ENCODE results near the gene RGS19.

The RGS19 gene

DNA sequence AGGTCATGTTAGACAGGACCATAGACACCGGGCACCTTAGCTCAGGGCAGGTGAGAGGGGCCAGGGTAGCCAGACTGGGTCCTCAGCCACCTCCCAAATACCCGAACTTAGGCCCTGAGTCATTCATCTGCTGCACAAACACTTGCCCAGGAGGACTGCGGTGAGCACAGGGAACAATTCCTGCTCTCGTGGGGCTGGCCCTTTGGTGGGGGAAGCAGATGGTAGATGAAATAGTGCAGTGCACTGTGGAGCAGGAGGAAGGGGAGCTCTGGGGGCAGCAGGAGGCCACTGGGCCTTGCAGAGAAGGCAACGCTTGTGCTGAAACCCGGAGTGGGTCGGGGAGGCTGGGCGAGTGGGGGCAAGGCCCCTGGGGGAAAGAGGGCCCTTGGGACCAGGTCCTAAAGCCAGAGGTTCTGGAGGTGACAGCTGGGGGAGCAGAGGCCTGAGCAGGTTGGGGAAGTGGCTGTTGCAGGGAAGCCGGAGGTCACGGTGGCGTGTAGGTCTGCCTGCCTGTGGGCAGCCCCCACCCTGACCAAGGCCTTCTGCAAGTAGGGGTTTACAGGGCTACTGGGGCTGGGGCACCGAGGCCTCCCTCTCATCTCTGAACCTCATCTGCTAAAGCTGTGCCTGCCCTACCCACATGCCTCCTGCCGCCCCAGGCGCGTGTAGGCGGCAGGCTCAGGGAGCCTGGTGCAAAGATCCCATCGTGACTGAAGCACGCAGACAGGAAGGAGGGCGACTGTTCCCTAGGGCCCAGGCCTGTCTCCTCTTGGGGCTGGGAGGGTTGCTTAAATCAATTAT lies 32.7 kb upstream of the RGS19 start:
- TF ChIP-seq, protein P1, sequence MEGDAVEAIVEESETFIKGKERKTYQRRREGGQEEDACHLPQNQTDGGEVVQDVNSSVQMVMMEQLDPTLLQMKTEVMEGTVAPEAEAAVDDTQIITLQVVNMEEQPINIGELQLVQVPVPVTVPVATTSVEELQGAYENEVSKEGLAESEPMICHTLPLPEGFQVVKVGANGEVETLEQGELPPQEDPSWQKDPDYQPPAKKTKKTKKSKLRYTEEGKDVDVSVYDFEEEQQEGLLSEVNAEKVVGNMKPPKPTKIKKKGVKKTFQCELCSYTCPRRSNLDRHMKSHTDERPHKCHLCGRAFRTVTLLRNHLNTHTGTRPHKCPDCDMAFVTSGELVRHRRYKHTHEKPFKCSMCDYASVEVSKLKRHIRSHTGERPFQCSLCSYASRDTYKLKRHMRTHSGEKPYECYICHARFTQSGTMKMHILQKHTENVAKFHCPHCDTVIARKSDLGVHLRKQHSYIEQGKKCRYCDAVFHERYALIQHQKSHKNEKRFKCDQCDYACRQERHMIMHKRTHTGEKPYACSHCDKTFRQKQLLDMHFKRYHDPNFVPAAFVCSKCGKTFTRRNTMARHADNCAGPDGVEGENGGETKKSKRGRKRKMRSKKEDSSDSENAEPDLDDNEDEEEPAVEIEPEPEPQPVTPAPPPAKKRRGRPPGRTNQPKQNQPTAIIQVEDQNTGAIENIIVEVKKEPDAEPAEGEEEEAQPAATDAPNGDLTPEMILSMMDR (IDR thresholded peaks at IDR 0.05; ENCODE audit: control insufficient read depth, insufficient read depth, low read depth, low read length, missing control alignments): no peak
- DNase-seq (ENCODE audit: low read depth): no peak
- H3K4me3 ChIP-seq (ENCODE audit: control insufficient read depth, low read depth, low read length): no peak overlapping the region

DNA sequence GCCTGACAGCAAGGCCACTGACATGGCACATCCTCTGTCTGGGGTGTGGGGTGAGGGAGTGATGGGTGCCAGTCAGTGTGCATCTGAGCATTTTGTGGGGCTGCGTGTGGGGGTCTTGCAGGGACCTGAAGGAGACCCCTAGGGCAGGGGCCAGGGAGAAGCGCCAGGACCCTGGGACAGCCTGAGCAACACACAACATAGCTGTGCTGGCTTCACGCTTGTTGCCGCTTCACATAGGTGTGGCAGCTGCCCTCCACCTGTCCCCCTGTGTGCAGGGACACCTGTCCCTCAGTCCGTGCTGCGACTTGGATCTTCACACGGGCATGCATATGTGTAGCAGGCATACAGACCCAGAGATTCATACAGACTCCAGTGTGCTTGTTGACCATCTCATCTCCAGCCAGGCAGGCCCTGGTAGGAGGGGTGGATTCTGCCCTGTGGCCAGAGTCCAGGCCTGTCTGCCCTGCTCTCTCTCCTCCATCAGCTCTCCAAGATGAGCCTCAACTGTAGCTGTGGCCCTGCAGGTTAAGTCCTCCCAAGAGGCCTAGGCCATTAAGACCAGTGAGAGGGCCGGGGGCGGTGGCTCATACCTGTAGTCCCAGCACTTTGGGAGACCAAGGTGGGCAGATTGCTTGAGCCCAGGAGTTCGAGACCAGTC lies 31.2 kb upstream of the RGS19 start:
- TF ChIP-seq, protein P1 (IDR thresholded peaks at IDR 0.05; ENCODE audit: control insufficient read depth, insufficient read depth, low read depth, low read length, missing control alignments): no peak
- no peak overlapping the region for H3K4me3 ChIP-seq (ENCODE audit: control insufficient read depth, low read depth, low read length)
- no peak for DNase-seq (ENCODE audit: low read depth)

DNA sequence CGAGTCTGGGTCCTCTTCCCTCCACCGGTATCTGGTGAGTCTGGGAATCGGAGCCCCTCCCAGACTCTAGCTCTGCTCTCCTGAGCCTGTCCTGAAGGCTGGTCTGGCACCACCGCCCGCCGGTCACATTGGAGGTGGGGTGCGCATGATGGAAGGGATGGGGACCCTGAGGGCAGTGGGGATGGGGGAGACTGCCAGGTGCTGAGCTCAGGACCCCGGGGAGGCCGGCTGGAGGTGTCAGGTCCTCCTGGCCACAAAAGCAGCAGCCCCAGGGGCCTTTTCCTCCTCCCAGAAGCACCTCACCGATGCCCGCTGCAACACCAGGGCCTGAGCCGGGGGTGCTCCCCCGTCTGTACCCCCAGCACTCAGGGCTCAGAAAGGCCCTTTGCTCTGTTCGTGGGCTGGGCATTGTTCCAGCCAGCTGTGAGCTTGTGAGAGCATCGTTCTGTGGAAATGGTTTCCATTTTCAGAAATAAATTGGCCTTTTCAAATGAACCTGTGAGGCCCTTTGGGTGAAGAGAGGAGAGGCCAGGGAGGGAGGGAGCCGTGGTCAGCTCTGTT lies 30.6 kb upstream of the RGS19 start:
- H3K4me3 ChIP-seq (ENCODE audit: control insufficient read depth, low read depth, low read length): no peak overlapping the region
- TF ChIP-seq, protein P1 (IDR thresholded peaks at IDR 0.05; ENCODE audit: control insufficient read depth, insufficient read depth, low read depth, low read length, missing control alignments): no peak
- no peak for DNase-seq (ENCODE audit: low read depth)

DNA sequence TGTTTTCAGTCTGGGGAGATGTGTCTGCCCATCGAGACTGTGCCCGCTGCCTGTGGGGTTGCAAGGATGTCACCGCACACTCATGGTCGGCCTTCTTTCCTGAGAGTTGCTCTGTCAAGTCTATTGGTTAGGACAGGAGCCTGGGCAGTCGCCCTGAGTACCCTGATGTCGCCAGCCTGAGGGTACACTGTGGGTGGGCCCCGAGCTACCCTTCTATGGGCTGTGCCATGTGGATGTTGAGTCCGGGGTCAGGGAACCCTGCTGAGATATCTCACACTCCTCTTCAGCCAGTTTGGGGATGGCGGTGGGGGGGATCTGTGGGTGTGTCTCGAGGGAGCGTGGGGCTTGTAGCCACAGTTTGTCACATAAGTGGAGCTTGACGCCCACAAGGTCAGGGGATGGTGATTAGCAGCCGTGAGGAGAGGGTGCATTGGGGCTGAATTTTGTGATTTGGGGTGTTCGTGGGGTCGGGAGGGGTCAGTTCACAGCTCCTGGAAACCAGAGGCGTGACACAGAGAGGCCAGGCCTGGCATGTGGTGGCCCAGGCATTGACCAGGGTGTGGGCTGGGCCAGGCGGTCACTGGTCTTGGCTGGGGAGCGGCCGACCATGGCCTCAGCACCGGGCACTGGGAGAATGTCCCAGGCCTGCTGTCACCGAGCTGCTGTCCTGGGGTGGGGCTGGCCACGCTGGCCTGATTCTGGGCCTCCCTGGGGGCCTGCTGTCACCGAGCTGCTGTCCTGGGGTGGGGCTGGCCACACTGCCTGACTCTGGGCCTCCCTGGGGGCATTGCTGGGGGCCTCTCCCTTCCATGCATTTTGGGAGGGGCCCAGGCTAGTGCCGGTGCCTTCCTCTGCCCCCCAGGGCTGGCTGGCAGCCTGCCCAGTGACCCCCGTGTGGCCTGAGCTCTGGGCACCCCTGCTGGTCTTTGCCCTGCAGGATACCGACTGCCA lies 29.7 kb upstream of the RGS19 start:
- DNase-seq (ENCODE audit: low read depth): no peak
- TF ChIP-seq, protein P1 (IDR thresholded peaks at IDR 0.05; ENCODE audit: control insufficient read depth, insufficient read depth, low read depth, low read length, missing control alignments): no peak
- no peak overlapping the region for H3K4me3 ChIP-seq (ENCODE audit: control insufficient read depth, low read depth, low read length)

DNA sequence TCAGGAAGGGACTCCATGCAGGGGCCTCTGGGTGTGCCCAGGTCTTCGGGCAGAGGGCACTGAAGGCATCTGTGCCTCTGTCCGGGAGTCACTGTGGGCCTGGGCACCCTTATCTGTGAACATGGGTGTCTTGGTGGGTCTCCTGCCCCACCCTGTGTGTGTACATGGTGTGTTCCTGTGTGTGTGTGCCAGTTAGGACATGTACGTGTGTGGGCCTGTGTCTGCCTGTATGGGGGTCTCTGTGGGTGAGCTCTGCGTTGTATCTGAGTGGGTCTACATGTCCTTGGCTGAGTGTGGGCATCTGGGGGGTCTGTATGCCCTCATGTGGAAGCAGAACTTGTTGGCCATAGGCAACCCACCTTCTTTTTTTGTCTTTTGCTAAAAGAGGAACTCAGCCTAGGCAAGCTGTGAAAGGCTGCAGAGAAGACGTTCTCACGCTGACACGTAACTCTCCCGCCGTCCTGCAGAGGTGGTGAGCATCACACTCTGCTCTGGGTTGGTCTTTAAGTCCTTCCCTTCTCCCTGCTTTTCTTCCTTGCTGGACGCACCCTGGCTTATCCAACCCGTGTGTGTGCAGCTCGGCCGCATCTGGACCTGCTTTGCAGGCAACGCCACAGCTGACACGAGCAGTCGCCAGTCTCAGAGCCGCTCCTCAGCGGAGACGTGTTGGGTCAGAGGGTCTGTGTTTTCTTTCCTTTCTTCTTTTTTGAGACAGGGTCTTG lies 28.6 kb upstream of the RGS19 start:
- no peak for DNase-seq (ENCODE audit: low read depth)
- no peak overlapping the region for H3K4me3 ChIP-seq (ENCODE audit: control insufficient read depth, low read depth, low read length)
- TF ChIP-seq, protein P1 (IDR thresholded peaks at IDR 0.05; ENCODE audit: control insufficient read depth, insufficient read depth, low read depth, low read length, missing control alignments): no peak

Measured in AG09309 (cell line).